A549 (cell line): ENCODE measurements around the gene ACADM. TPM values are rescaled to one million over a fixed set of nuclear protein-coding genes. Genes with fewer than 3 reads are reported as not detected.
A peak's percentile ranks its signal among the peaks of the same experiment; 100 is the strongest.
"Not testable (repeated sequence)": the region's sequence is repeated elsewhere in the genome, so short reads cannot be mapped to it uniquely, and the experiment has no call there.

ENCODE experiments used
- ATAC-seq, 2 experiments: fragments of 200-7000 bp in 1 of 2; fragments of >200 bp in 1 of 2; cut with Nextera tagmentation in 1 of 2; cut with Tn5 transposase in 1 of 2; 3 replicates each; pipeline versions ENCODE4 v1.8.0 to v1.9.1; 2018 to 2020; ENCODE audit warnings: mild to moderate bottlenecking in 1 of 2, moderate library complexity in 1 of 2
- CTCF ChIA-PET: fragments of 300-600 bp; sonication (Branson Sonifier 250); formaldehyde crosslinking; extraction: SDS; loops from one replicate; lab custom pipeline; 2021; ENCODE audit warnings: antibody characterized with exemption, inconsistent platforms; lab: Yijun Ruan, JAX
- POLR2A ChIA-PET: fragments of 350-600 bp; formaldehyde crosslinking; extraction: SDS; loops from one replicate; lab custom pipeline; 2021; ENCODE audit warnings: antibody characterized with exemption, inconsistent platforms; lab: Yijun Ruan, JAX
- DNase-seq, 2 experiments: peaks; one replicate each; pipeline versions ENCODE4 v3.0.0 to v3.0.0-alpha.2; 2011 to 2016; ENCODE audit warnings: low read depth in 1 of 2, low spot score in 1 of 2
- FAIRE-seq: peaks from 2 replicates; lab custom pipeline; 2011; peaks lifted over from hg19 to GRCh38; lab: Jason Lieb, UNC
- H3K27ac ChIP-seq, 2 experiments: fragments of >200 bp; sonication (Bioruptor Twin); formaldehyde crosslinking; 3 replicates each; pipeline ENCODE4 v1.5.1; 2016 to 2017
- H3K4me1 ChIP-seq: fragments of >200 bp; sonication (Bioruptor Twin); formaldehyde crosslinking; 3 replicates; pipeline ENCODE4 v1.6.1; 2016
- H3K4me2 ChIP-seq: fragments of >200 bp; sonication (Bioruptor Twin); formaldehyde crosslinking; 3 replicates; pipeline ENCODE4 v1.6.1; 2016
- H3K4me3 ChIP-seq: fragments of >200 bp; sonication (Bioruptor Twin); formaldehyde crosslinking; 3 replicates; pipeline ENCODE4 v1.5.1; 2016
- H3K9me3 ChIP-seq: fragments of >200 bp; sonication (Bioruptor Twin); formaldehyde crosslinking; 3 replicates; pipeline ENCODE4 v1.6.1; 2016
- CBX2 ChIP-seq: fragments of 200-600 bp; sonication (generic); IDR thresholded peaks from 2 replicates; pipeline ENCODE4 v1.6.1; 2016; ENCODE audit warnings: low read depth, mild to moderate bottlenecking, borderline replicate concordance
- CBX8 ChIP-seq: fragments of 200-600 bp; sonication (generic); IDR thresholded peaks from 2 replicates; pipeline ENCODE4 v1.6.1; 2016
- CEBPB ChIP-seq, 2 experiments: fragments of >200 bp in 1 of 2; sonication (Bioruptor Twin) in 1 of 2; formaldehyde crosslinking in 1 of 2; IDR thresholded peaks; 2 replicates each; pipeline ENCODE4 v1.6.1; 2012 to 2016
- CHD4 ChIP-seq: fragments of 200-600 bp; sonication (generic); IDR thresholded peaks from 2 replicates; pipeline ENCODE4 v1.6.1; 2016; ENCODE audit warnings: antibody characterized with exemption, mild to moderate bottlenecking, borderline replicate concordance
- CTCF ChIP-seq: fragments of >200 bp; sonication (Bioruptor Twin); formaldehyde crosslinking; IDR thresholded peaks from 3 replicates; pipeline ENCODE4 v1.5.1; 2016
- E2F6 ChIP-seq: IDR thresholded peaks from 2 replicates; pipeline ENCODE4 v1.6.1; 2012; ENCODE audit warnings: low read depth, borderline replicate concordance
- ELK1 ChIP-seq: fragments of 150-350 bp; IDR thresholded peaks from 2 replicates; pipeline ENCODE4 v1.6.1; 2014; ENCODE audit warnings: low read depth, mild to moderate bottlenecking, low read length
- EP300 ChIP-seq, 2 experiments: fragments of >200 bp; sonication (Bioruptor Twin); formaldehyde crosslinking; IDR thresholded peaks; 2 replicates in 1 of 2; 3 replicates in 1 of 2; pipeline ENCODE4 v1.6.1; 2016 to 2017
- FOXS1 ChIP-seq: fragments of 250-450 bp; sonication (Bioruptor Pico); IDR thresholded peaks from 2 replicates; pipeline ENCODE4 v1.5.0; 2020; ENCODE audit warnings: mild to moderate bottlenecking, moderate library complexity
- GATA3 ChIP-seq: IDR thresholded peaks from 2 replicates; pipeline ENCODE4 v1.6.1; 2012; ENCODE audit warnings: borderline replicate concordance
- HEYL ChIP-seq: fragments of 250-450 bp; sonication (Bioruptor Pico); IDR thresholded peaks from 2 replicates; pipeline ENCODE4 v1.8.0; 2021; ENCODE audit warnings: mild to moderate bottlenecking, moderate library complexity
- HOXA7 ChIP-seq: fragments of 250-450 bp; sonication (Bioruptor Pico); IDR thresholded peaks from 2 replicates; pipeline ENCODE4 v1.5.0; 2020; ENCODE audit warnings: mild to moderate bottlenecking, moderate library complexity
- MAFK ChIP-seq: fragments of 450-650 bp; IDR thresholded peaks from 2 replicates; pipeline ENCODE4 v1.6.1; 2014; ENCODE audit not compliant: partially characterized antibody
- MAZ ChIP-seq: fragments of 150-350 bp; IDR thresholded peaks from 2 replicates; pipeline ENCODE4 v1.6.1; 2014; ENCODE audit warnings: antibody characterized with exemption, low read depth, low read length, borderline replicate concordance
- PHF8 ChIP-seq: fragments of 200-600 bp; sonication (generic); IDR thresholded peaks from 2 replicates; pipeline ENCODE4 v1.6.1; 2016; ENCODE audit warnings: low read depth, mild to moderate bottlenecking, antibody characterized with exemption, moderate library complexity, borderline replicate concordance
- POLR2A ChIP-seq: IDR thresholded peaks from 2 replicates; pipeline ENCODE4 v1.6.1; 2012; ENCODE audit warnings: mild to moderate bottlenecking, low read length
- RAD21 ChIP-seq, 2 experiments: fragments of >200 bp in 1 of 2; sonication (Bioruptor Twin) in 1 of 2; formaldehyde crosslinking in 1 of 2; IDR thresholded peaks in 1 of 2; conservative IDR thresholded peaks in 1 of 2; 2 replicates in 1 of 2; 3 replicates in 1 of 2; pipeline ENCODE4 v1.6.1; 2012 to 2018; ENCODE audit warnings: inconsistent platforms in 1 of 2
- REST ChIP-seq: fragments of 200-600 bp; sonication (generic); IDR thresholded peaks from 2 replicates; pipeline ENCODE4 v1.6.1; 2016; ENCODE audit warnings: antibody characterized with exemption, mild to moderate bottlenecking, moderate library complexity
- RNF2 ChIP-seq: fragments of 200-600 bp; sonication (generic); IDR thresholded peaks from 2 replicates; pipeline ENCODE4 v1.6.1; 2016; ENCODE audit warnings: low read depth, mild to moderate bottlenecking, antibody characterized with exemption, moderate library complexity, borderline replicate concordance
- TFCP2L1 ChIP-seq: fragments of 250-450 bp; sonication (Bioruptor Pico); IDR thresholded peaks from 2 replicates; pipeline ENCODE4 v1.5.0; 2021; ENCODE audit warnings: mild to moderate bottlenecking
- WGBS: methylation state at CpG from one replicate; pipeline ENCODE4 v1.1.6; 2017; ENCODE audit errors: missing lambda C conversion rate; 5-methylcytosine and 5-hydroxymethylcytosine counted together
- polyA plus RNA-seq, 4 experiments: library from polyadenylated mRNA; depleted of rRNA in 3 of 4; stranded (reverse); fragments of >200 nt; fragmentation: RNase III in 1 of 4; extraction: RNeasy Plus Mini Kit Qiagen cat#74134 plus additional on column Dnase treatment in 1 of 4; gene quantifications; 2 replicates in 3 of 4; 3 replicates in 1 of 4; pipeline ENCODE4 v1.2.3, GENCODE V29; 2011 to 2017
- TF ChIP-seq, protein P1 (sequence below): fragments of >200 bp; sonication (Bioruptor Twin); formaldehyde crosslinking; IDR thresholded peaks from 3 replicates; pipeline ENCODE4 v1.6.1; 2016

The ACADM gene
- polyA plus RNA-seq, 2 of the 4 experiments (the other 2 are of a cell fraction) = 45.1 to 45.4 TPM

DNA sequence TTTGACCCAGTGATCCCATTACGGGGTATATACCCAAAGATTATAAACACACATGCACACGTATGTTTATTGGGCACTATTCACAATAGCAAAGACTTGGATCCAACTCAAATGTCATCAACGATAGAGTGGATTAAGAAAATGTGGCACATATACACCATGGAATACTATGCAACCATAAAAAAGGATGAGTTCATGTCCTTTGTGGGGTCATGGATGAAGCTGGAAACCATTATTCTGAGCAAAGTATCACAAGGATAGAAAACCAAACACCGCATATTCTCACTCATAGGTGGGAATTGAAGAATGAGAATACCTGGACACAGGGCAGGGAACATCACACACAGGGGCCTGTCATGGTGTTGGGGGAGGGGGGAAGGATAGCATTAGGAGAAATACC is 59.4 kb downstream of the ACADM start:
- H3K4me3 ChIP-seq, DNase-seq, H3K4me1 ChIP-seq, ATAC-seq, H3K27ac ChIP-seq, POLR2A ChIA-PET, H3K9me3 ChIP-seq, CTCF ChIA-PET, FAIRE-seq, H3K4me2 ChIP-seq: not testable (repeated sequence)
- 67% methylated on average over 4 of the region's 4 CpGs for WGBS

DNA sequence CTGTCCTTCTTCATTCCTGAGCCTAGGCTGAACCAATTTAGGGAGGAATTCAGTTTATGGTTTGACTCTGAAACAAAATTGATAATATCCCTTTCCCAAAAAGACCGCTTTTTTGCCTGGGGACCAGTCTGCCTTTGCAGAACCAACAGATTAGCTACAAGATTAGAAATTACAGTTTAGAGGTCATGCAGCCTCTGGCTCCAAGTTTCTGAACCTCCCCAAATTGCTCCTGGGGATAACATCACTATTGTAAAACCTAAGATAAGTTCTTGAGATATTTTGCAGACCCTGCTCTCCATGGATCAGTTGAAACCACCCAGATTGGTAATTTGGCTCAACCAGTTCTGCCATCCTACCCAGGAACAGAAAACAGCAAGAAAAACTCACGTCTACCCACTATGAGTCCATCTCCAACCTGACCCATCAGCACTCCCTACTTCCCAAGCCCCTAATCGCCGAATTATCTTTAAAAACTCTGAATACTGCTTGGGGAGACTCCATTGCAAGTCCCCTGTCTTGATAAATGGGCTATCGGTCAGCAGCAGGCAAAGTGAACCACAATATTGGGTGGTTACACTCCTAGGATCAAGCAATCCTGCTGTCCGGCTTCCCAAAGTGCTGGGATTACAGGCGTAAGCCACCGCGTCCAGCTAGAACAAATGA is 60.9 kb downstream of the ACADM start:
- 19% methylated on average over 9 of the region's 9 CpGs for WGBS
- H3K4me1 ChIP-seq = peaks cover 15% of the 10 kb centered on the region
- POLR2A ChIA-PET = interaction anchor here (1.0 to 1.4 kb wide), 6 partner anchors 9 to 520 kb away, joined by 3 to 7 read pairs (median 4); partner anchors contain the start of gene MSH4
- peak overlapping the region; percentile 60 for H3K4me3 ChIP-seq
- DNase-seq = no peak
- TF ChIP-seq, protein P1, sequence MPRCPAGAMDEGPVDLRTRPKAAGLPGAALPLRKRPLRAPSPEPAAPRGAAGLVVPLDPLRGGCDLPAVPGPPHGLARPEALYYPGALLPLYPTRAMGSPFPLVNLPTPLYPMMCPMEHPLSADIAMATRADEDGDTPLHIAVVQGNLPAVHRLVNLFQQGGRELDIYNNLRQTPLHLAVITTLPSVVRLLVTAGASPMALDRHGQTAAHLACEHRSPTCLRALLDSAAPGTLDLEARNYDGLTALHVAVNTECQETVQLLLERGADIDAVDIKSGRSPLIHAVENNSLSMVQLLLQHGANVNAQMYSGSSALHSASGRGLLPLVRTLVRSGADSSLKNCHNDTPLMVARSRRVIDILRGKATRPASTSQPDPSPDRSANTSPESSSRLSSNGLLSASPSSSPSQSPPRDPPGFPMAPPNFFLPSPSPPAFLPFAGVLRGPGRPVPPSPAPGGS = no peak
- TF ChIP-seq RNF2 = no peak
- no peak for TF ChIP-seq EP300 (IDR thresholded peaks at IDR 0.05)
- TF ChIP-seq TFCP2L1 = no peak
- no peak for TF ChIP-seq HEYL (CRISPR knock-in tag)
- TF ChIP-seq GATA3 = no peak
- no peak for TF ChIP-seq CBX8
- no peak for TF ChIP-seq ELK1
- TF ChIP-seq POLR2A = no peak
- no peak for TF ChIP-seq CTCF
- TF ChIP-seq RAD21 (conservative IDR thresholded peaks at IDR 0.05 in 1 of 2, IDR thresholded peaks at IDR 0.05 in 1 of 2) = no peak
- no peak for TF ChIP-seq E2F6
- no peak for TF ChIP-seq CEBPB (IDR thresholded peaks at IDR 0.05)
- no peak for TF ChIP-seq CBX2
- no peak for TF ChIP-seq HOXA7
- H3K4me2 ChIP-seq = peak overlapping the region; percentile 83
- peak; percentile 73 to 76 for ATAC-seq
- no peak for FAIRE-seq
- CTCF ChIA-PET = no interaction called here
- no peaks in the 10 kb centered on the region for H3K9me3 ChIP-seq
- H3K27ac ChIP-seq = peak overlapping the region; percentile 81 to 90

- 2% methylated on average over 19 of the region's 28 CpGs for WGBS
- Histone ChIP-seq H3K4me3 (peak within 1 kb of the TSS; percentile 60), H3K9me3 (no peaks in the 10 kb centered on the region), H3K4me2 (peak within 1 kb of the TSS; percentile 97), H3K4me1 (peaks cover 23% of the 10 kb centered on the region), H3K27ac (peak within 1 kb of the TSS; percentile 81 to 90)
- ChIA-PET CTCF (interaction anchor here (1.6 kb wide), 1 partner anchor 16 kb away, joined by 3 read pairs; no protein-coding TSS in a partner anchor), POLR2A (interaction anchor here (0.5 to 1.4 kb wide), 7 partner anchors 9 to 521 kb away, joined by 3 to 7 read pairs (median 4); partner anchors contain the start of gene MSH4)
- ATAC-seq = peak; percentile 97
- DNase-seq = peak; percentile 64 to 94
- FAIRE-seq = no peak
- TF ChIP-seq REST (peak; percentile 21; the same call in 1 of the 2 replicates), PHF8 (peak; percentile 88), MAFK (peak; percentile 37), CHD4 (no peak), FOXS1 (CRISPR knock-in tag) (no peak), MAZ (no peak), CEBPB (IDR thresholded peaks at IDR 0.05) (no peak)
Measured at GRCh38 chr1:75785983-75786853, 61.7 kb downstream of the ACADM start, which contains the start of gene RABGGTB. Gene RABGGTB, plus strand, starts transcription at chr1:75786256. Its CDS starts 16 bp downstream, at chr1:75786272.
